Measurements from ENCODE around the gene OR1G1.
"Not testable (repeated sequence)": the region's sequence is repeated elsewhere in the genome, so short reads cannot be mapped to it uniquely, and the experiment has no call there.

Gene OR1G1

DNA sequence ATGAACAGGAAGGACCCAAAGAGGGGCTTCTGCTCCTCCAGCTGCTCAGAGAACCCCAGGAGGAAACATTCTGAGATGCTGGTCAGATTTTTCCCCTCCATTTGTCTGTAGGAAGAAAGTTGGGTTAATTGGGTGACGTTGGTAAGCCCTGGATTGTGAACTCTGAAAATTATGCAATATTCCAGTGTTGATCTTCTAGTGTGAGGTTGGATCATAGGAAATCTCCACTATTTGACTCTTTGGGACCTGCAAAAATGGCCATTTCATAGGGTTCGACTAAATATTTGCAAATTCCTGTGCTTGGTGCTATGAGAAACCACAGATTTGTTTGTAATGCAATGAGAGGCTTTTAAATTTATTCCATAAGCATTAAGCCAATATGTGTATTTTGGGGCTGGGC is at the start of gene OR1G1:
OR1G1 (minus strand) TSS at position 101 of the 400 bp plus-strand sequence; CDS start at position 101, 0 bp downstream.
- no peak for DNase-seq (ENCODE audit: low read depth)

DNA sequence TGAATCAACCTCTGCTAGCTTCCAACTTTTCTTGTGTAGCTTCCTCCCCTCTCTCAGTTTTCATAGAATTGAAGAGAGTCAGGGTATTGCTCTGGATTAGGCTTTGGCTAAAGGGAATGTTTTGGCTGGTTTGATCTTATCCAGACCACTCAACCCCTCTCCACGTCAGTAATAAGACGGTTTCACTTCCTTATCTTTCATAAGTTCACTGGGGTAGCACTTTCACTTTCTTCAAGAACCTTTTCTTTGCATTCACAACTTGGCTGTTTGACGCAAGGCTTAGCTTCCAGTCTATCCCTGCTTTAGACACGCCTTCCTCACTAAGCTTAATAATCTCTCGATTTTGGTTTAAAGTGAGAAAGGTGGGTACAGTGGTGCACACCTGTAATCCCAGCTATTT is 40.2 kb upstream of the OR1G1 start:
- no peak for DNase-seq (ENCODE audit: low read depth)

DNA sequence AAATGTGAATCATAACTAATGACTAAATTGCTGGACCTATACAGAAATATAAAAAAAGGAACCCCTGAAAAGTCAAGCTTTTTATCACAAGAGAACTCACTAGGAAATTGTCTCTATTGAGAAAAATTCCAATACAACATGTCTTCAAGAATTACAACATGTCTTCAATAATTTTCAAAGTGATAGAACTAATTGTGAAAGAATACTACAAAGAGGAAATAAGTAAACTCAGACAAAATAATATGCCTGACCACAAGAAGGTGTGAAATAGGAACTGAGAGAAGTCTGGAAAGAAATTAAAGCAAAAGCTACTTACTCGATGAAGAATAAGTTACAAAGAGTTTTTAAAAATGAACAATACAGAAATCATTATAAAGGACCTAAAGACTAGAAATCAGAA is 29.9 kb upstream of the OR1G1 start:
- DNase-seq (ENCODE audit: low read depth): no peak

DNA sequence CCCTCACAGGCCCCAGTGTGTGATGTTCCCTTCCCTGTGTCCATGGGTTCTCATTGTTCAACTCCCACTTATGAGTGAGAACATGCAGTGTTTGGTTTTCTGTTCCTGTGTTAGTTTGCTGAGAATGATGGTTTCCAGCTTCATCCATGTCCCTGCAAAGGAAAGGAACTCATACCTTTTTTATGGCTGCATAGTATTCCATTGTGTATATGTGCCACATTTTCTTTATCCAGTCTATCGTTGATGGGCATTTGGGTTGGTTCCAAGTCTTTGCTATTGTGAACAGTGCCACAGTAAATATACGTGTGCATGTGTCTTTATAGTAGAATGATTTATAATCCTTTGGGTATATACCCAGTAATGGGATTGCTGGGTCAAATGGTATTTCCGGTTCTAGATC is 10.1 kb upstream of the OR1G1 start:
- not testable (repeated sequence) for DNase-seq (ENCODE audit: low read depth)

DNA sequence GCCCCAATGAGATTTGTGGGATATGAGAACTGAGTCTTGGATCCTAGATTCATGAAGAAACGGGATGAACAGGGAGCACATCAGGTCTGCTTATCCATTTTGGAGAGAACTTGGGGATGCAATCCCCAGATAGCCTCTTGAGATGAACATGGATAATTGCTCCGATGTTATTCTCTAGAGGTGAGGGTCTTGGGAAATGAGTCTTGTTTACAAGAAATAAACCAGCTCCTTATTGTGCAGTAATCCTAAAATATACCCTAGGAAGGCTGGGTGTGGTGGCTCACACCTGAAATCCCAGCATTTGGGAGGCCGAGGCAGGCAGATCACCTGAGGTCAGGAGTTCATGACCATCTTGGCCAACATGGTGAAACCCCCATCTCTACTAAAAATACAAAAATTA is 23.0 kb downstream of the OR1G1 start, which contains the start of gene OR1D2:
OR1D2 (minus strand) TSS at position 101 of the 400 bp plus-strand sequence. CDS start 11,426 bp downstream, outside the sequence.
- DNase-seq (ENCODE audit: low read depth): no peak
